Measurements from ENCODE around the gene BMI1.
A peak's percentile ranks its signal among the peaks of the same experiment; 100 is the strongest.

Gene BMI1

GRCh38 chr10:22320591-22321155, at the start of gene BMI1:
Gene BMI1 (plus strand): TSS chr10:22321099. CDS start chr10:22326450, 5,351 bp downstream.
- Histone ChIP-seq H3K4me3 (ENCODE audit: low read length) (peak within 1 kb of the TSS; percentile 79), H3K79me2 (ENCODE audit: low read length) (peaks cover 67% of the 10 kb centered on the region), H3K36me3 (replicated peaks; ENCODE audit: insufficient read depth, low read length) (no peaks in the 10 kb centered on the region), H3K27me3 (replicated peaks; ENCODE audit: insufficient read depth, low read length) (peaks cover 18% of the 10 kb centered on the region), H3K27ac (ENCODE audit: low read length) (peak within 1 kb of the TSS; percentile 60; the same call in 1 of the 2 replicates), H3K9me2 (replicated peaks; ENCODE audit: insufficient read depth, low read length) (no peaks in the 10 kb centered on the region), H3K9ac (ENCODE audit: low read length) (peak within 1 kb of the TSS; percentile 82), H3K9me3 (replicated peaks; ENCODE audit: insufficient read depth, low read length) (no peaks in the 10 kb centered on the region), H3K4me1 (ENCODE audit: low read length) (peaks cover 36% of the 10 kb centered on the region), H3F3A (ENCODE audit: insufficient read depth, low read length) (peaks cover 52% of the 10 kb centered on the region), H4K20me1 (ENCODE audit: insufficient read depth, low read length) (no peaks in the 10 kb centered on the region), H3K4me2 (ENCODE audit: low read depth, low read length) (peak within 1 kb of the TSS; percentile 82), H2AFZ (ENCODE audit: low read length) (peak within 1 kb of the TSS; percentile 47; the same call in 1 of the 2 replicates)
- TF ChIP-seq EZH2 (optimal IDR thresholded peaks at IDR 0.05; ENCODE audit: low read depth, low read length) (no peak), CTCF (IDR thresholded peaks at IDR 0.05; ENCODE audit: low read length) (no peak)
- peak; percentile 72 for DNase-seq

- Histone ChIP-seq H3K27me3 (replicated peaks; ENCODE audit: insufficient read depth, low read length) (no peaks in the 10 kb centered on the region), H3K4me1 (ENCODE audit: low read length) (no peaks in the 10 kb centered on the region), H3K4me3 (ENCODE audit: low read length) (no peak overlapping the region), H3K9me2 (replicated peaks; ENCODE audit: insufficient read depth, low read length) (no peaks in the 10 kb centered on the region), H3K9me3 (replicated peaks; ENCODE audit: insufficient read depth, low read length) (no peaks in the 10 kb centered on the region), H3F3A (ENCODE audit: insufficient read depth, low read length) (no peaks in the 10 kb centered on the region), H3K79me2 (ENCODE audit: low read length) (no peaks in the 10 kb centered on the region), H3K9ac (ENCODE audit: low read length) (no peak overlapping the region), H3K4me2 (ENCODE audit: low read depth, low read length) (no peak overlapping the region), H3K36me3 (replicated peaks; ENCODE audit: insufficient read depth, low read length) (no peaks in the 10 kb centered on the region), H4K20me1 (ENCODE audit: insufficient read depth, low read length) (no peaks in the 10 kb centered on the region), H2AFZ (ENCODE audit: low read length) (no peak overlapping the region), H3K27ac (ENCODE audit: low read length) (no peak overlapping the region)
- TF ChIP-seq EZH2phosphoT487 (IDR thresholded peaks at IDR 0.05; ENCODE audit: low read length), result no peak
- TF ChIP-seq CTCF (IDR thresholded peaks at IDR 0.05; ENCODE audit: low read length), result no peak
- no peak for TF ChIP-seq EZH2 (optimal IDR thresholded peaks at IDR 0.05; ENCODE audit: low read depth, low read length)
- DNase-seq, result no peak
Measured at GRCh38 chr10:22271786-22272185, 49.1 kb upstream of the BMI1 start.

- no peak overlapping the region for H2AFZ ChIP-seq (ENCODE audit: low read length)
- H3K27ac ChIP-seq (ENCODE audit: low read length), result no peak overlapping the region
- no peak overlapping the region for H3K4me3 ChIP-seq (ENCODE audit: low read length)
- TF ChIP-seq EZH2 (optimal IDR thresholded peaks at IDR 0.05; ENCODE audit: low read depth, low read length) (no peak), EZH2phosphoT487 (IDR thresholded peaks at IDR 0.05; ENCODE audit: low read length) (no peak), CTCF (IDR thresholded peaks at IDR 0.05; ENCODE audit: low read length) (no peak)
- no peaks in the 10 kb centered on the region for H3K27me3 ChIP-seq (replicated peaks; ENCODE audit: insufficient read depth, low read length)
- DNase-seq, result no peak
- no peaks in the 10 kb centered on the region for H3F3A ChIP-seq (ENCODE audit: insufficient read depth, low read length)
- no peaks in the 10 kb centered on the region for H3K9me3 ChIP-seq (replicated peaks; ENCODE audit: insufficient read depth, low read length)
- no peak overlapping the region for H3K4me2 ChIP-seq (ENCODE audit: low read depth, low read length)
- no peaks in the 10 kb centered on the region for H3K79me2 ChIP-seq (ENCODE audit: low read length)
- H3K9me2 ChIP-seq (replicated peaks; ENCODE audit: insufficient read depth, low read length), result no peaks in the 10 kb centered on the region
- H4K20me1 ChIP-seq (ENCODE audit: insufficient read depth, low read length), result no peaks in the 10 kb centered on the region
- H3K36me3 ChIP-seq (replicated peaks; ENCODE audit: insufficient read depth, low read length), result no peaks in the 10 kb centered on the region
- H3K9ac ChIP-seq (ENCODE audit: low read length), result no peak overlapping the region
- H3K4me1 ChIP-seq (ENCODE audit: low read length), result no peaks in the 10 kb centered on the region
Measured at GRCh38 chr10:22278441-22278782, 42.5 kb upstream of the BMI1 start.

Data from MM.1S (cell line).